Mesenchymal stem cell (in vitro differentiated cells and primary cell): ENCODE data around the gene NXPH4.

Experiments
- DNase-seq: peaks from one replicate; pipeline ENCODE4 v3.0.0-alpha.2; 2013
- H2AFZ ChIP-seq: one replicate; pipeline ENCODE4 v1.6.1; 2013; ENCODE audit warnings: low read depth, mild to moderate bottlenecking, control low read depth, inconsistent platforms, low read length, moderate library complexity
- H2AK5ac ChIP-seq: 2 replicates; pipeline ENCODE4 v1.6.1; 2013; ENCODE audit warnings: low read length, moderate library complexity, mild to moderate bottlenecking, inconsistent platforms; ENCODE audit not compliant: severe bottlenecking
- H2BK120ac ChIP-seq: one replicate; pipeline ENCODE4 v1.6.1; 2013; ENCODE audit warnings: low read depth, mild to moderate bottlenecking, inconsistent platforms, low read length, moderate library complexity
- H2BK12ac ChIP-seq, 2 experiments: one replicate each; pipeline ENCODE4 v1.6.1; 2013; ENCODE audit warnings: inconsistent platforms in 2 of 2, low read length in 2 of 2, mild to moderate bottlenecking in 2 of 2, moderate library complexity in 2 of 2, control low read depth in 1 of 2
- H2BK15ac ChIP-seq: one replicate; pipeline ENCODE4 v1.6.1; 2013; ENCODE audit warnings: mild to moderate bottlenecking, low read depth, inconsistent platforms; ENCODE audit not compliant: poor library complexity, severe bottlenecking
- H2BK5ac ChIP-seq: 2 replicates; pipeline ENCODE4 v1.6.1; 2013; ENCODE audit warnings: low read depth, mild to moderate bottlenecking, low read length, control low read depth, inconsistent platforms; ENCODE audit not compliant: poor library complexity, severe bottlenecking
- H3K14ac ChIP-seq, 2 experiments: one replicate each; pipeline ENCODE4 v1.6.1; 2013; ENCODE audit warnings: inconsistent platforms in 2 of 2, low read length in 2 of 2, control low read depth in 1 of 2, mild to moderate bottlenecking in 1 of 2, moderate library complexity in 1 of 2
- H3K18ac ChIP-seq, 2 experiments: one replicate each; pipeline ENCODE4 v1.6.1; 2013; ENCODE audit warnings: inconsistent platforms in 2 of 2, low read length in 2 of 2, control low read depth in 1 of 2, low read depth in 1 of 2, mild to moderate bottlenecking in 1 of 2
- H3K23ac ChIP-seq, 2 experiments: one replicate each; pipeline ENCODE4 v1.6.1; 2013; ENCODE audit warnings: inconsistent platforms in 2 of 2, low read length in 2 of 2, mild to moderate bottlenecking in 2 of 2, moderate library complexity in 2 of 2, control low read depth in 1 of 2
- H3K27ac ChIP-seq: 2 replicates; pipeline ENCODE4 v1.5.1; 2013; ENCODE audit warnings: mild to moderate bottlenecking, moderate library complexity, low read length, control low read depth, inconsistent platforms; ENCODE audit not compliant: poor library complexity, severe bottlenecking
- H3K27me3 ChIP-seq, 2 experiments: 2 replicates each; pipeline versions ENCODE4 v1.6.1 to v1.7.0; 2013; ENCODE audit warnings: low read length in 2 of 2, mild to moderate bottlenecking in 2 of 2, moderate library complexity in 2 of 2, control low read depth in 1 of 2, inconsistent platforms in 1 of 2; ENCODE audit not compliant: control insufficient read depth in 1 of 2, insufficient read depth in 1 of 2
- H3K36me3 ChIP-seq, 2 experiments: 2 replicates each; pipeline versions ENCODE4 v1.6.1 to v1.7.0; 2013; ENCODE audit warnings: low read length in 2 of 2, control low read depth in 1 of 2, inconsistent platforms in 1 of 2, low read depth in 1 of 2, mild to moderate bottlenecking in 1 of 2; ENCODE audit not compliant: insufficient read depth in 2 of 2, control insufficient read depth in 1 of 2
- H3K4ac ChIP-seq, 2 experiments: one replicate each; pipeline ENCODE4 v1.6.1; 2013; ENCODE audit warnings: inconsistent platforms in 2 of 2, low read length in 2 of 2, mild to moderate bottlenecking in 2 of 2, moderate library complexity in 2 of 2, control low read depth in 1 of 2, low read depth in 1 of 2
- H3K4me1 ChIP-seq: 2 replicates; pipeline ENCODE4 v1.6.1; 2013; ENCODE audit warnings: low read depth, low read length, control low read depth; ENCODE audit not compliant: control insufficient read depth, insufficient read depth
- H3K4me2 ChIP-seq: 2 replicates; pipeline ENCODE4 v1.6.1; 2013; ENCODE audit warnings: low read length, mild to moderate bottlenecking, inconsistent platforms; ENCODE audit not compliant: poor library complexity, severe bottlenecking
- H3K4me3 ChIP-seq, 2 experiments: 2 replicates each; pipeline versions ENCODE4 v1.5.1 to v1.7.0; 2013; ENCODE audit warnings: low read length in 2 of 2, mild to moderate bottlenecking in 2 of 2, control low read depth in 1 of 2, low read depth in 1 of 2; ENCODE audit not compliant: insufficient read depth in 1 of 2
- H3K79me1 ChIP-seq: replicated peaks from 2 replicates; pipeline ENCODE4 v1.6.1; 2013; ENCODE audit warnings: mild to moderate bottlenecking, control low read depth, low read length, inconsistent platforms; ENCODE audit not compliant: poor library complexity, severe bottlenecking
- H3K9ac ChIP-seq: 2 replicates; pipeline ENCODE4 v1.7.0; 2013; ENCODE audit warnings: mild to moderate bottlenecking, low read length, moderate library complexity
- H3K9me3 ChIP-seq: 2 replicates; pipeline ENCODE4 v1.7.0; 2013; ENCODE audit warnings: mild to moderate bottlenecking, low read length; ENCODE audit not compliant: control insufficient read depth
- H4K8ac ChIP-seq: one replicate; pipeline ENCODE4 v1.6.1; 2013; ENCODE audit warnings: inconsistent platforms, mild to moderate bottlenecking, low read length, moderate library complexity
- H4K91ac ChIP-seq: one replicate; pipeline ENCODE4 v1.6.1; 2013; ENCODE audit warnings: mild to moderate bottlenecking, low read length, inconsistent platforms
- WGBS: methylation state at CpG from one replicate; pipeline ENCODE4 v1.1.7; 2013; ENCODE audit warnings: mixed read lengths; 5-methylcytosine and 5-hydroxymethylcytosine counted together

NXPH4 gene

DNA sequence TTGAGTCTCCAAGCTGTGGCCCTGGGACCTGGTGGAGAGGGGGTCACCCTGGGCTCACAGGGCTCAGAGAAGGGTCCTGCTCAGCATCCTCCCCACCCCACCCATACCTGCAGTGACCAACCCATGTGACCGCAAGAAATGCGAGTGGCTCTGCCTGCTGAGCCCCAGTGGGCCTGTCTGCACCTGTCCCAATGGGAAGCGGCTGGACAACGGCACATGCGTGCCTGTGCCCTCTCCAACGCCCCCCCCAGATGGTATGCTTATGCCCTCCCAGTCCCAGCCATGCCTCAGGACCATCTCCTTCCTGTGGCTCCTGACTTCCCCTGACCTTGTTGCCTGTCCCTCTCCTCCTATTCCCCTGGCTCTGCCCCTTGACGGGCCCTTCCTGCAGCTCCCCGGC, 6.7 kb upstream of the NXPH4 start:
- H3K4ac ChIP-seq: no peak overlapping the region
- peaks cover 85 to 88% of the 10 kb centered on the region in 2 experiments for H3K36me3 ChIP-seq
- 94% methylated on average over 8 of the region's 8 CpGs for WGBS
- H3K18ac ChIP-seq: no peak overlapping the region
- H3K4me2 ChIP-seq: no peak overlapping the region
- no peak overlapping the region for H3K23ac ChIP-seq
- H3K14ac ChIP-seq: no peak overlapping the region
- no peak overlapping the region for H4K91ac ChIP-seq
- no peak overlapping the region for H2BK120ac ChIP-seq
- H3K79me1 ChIP-seq: no peaks in the 10 kb centered on the region
- no peak overlapping the region for H2BK5ac ChIP-seq
- no peak overlapping the region for H2BK12ac ChIP-seq
- no peak overlapping the region for H2AK5ac ChIP-seq
- H2BK15ac ChIP-seq: no peak overlapping the region
- no peak overlapping the region for H3K27ac ChIP-seq
- no peak overlapping the region for H3K4me3 ChIP-seq
- no peak for DNase-seq
- H3K27me3 ChIP-seq: peaks cover 0 to 5% of the 10 kb centered on the region in 2 experiments
- no peak overlapping the region for H2AFZ ChIP-seq
- H3K9me3 ChIP-seq: no peaks in the 10 kb centered on the region
- no peak overlapping the region for H3K9ac ChIP-seq
- no peak overlapping the region for H4K8ac ChIP-seq
- H3K4me1 ChIP-seq: peaks cover 16% of the 10 kb centered on the region

DNA sequence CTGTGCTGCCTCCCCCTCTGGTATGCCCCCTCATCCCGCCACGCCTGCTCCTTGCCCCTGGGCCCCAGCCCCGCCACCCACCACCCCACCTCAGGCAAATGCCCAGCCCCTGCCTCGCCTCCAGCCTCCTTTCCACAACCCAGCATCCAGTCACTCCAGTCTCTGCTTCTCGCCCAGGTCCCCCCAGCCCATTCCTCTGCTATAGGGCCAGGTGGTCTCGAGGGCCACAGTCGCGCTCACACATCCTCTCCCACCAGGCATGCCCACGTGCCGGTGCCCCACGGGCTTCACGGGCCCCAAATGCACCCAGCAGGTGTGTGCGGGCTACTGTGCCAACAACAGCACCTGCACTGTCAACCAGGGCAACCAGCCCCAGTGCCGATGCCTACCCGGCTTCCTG, 6.1 kb upstream of the NXPH4 start:
- Histone ChIP-seq H3K9me3 (no peaks in the 10 kb centered on the region), H4K8ac (no peak overlapping the region), H3K23ac (no peak overlapping the region), H3K27me3 (peaks cover 0 to 10% of the 10 kb centered on the region in 2 experiments), H2BK120ac (no peak overlapping the region), H2BK15ac (no peak overlapping the region), H3K4ac (no peak overlapping the region), H2AK5ac (no peak overlapping the region), H3K14ac (no peak overlapping the region), H2BK5ac (no peak overlapping the region), H2AFZ (no peak overlapping the region), H3K27ac (no peak overlapping the region), H3K4me1 (peaks cover 16% of the 10 kb centered on the region), H3K79me1 (no peaks in the 10 kb centered on the region), H3K18ac (no peak overlapping the region), H3K9ac (no peak overlapping the region), H3K36me3 (peaks cover 79 to 82% of the 10 kb centered on the region in 2 experiments), H3K4me2 (no peak overlapping the region), H2BK12ac (no peak overlapping the region), H3K4me3 (no peak overlapping the region), H4K91ac (no peak overlapping the region)
- DNase-seq: no peak
- 97% methylated on average over 15 of the region's 15 CpGs for WGBS

DNA sequence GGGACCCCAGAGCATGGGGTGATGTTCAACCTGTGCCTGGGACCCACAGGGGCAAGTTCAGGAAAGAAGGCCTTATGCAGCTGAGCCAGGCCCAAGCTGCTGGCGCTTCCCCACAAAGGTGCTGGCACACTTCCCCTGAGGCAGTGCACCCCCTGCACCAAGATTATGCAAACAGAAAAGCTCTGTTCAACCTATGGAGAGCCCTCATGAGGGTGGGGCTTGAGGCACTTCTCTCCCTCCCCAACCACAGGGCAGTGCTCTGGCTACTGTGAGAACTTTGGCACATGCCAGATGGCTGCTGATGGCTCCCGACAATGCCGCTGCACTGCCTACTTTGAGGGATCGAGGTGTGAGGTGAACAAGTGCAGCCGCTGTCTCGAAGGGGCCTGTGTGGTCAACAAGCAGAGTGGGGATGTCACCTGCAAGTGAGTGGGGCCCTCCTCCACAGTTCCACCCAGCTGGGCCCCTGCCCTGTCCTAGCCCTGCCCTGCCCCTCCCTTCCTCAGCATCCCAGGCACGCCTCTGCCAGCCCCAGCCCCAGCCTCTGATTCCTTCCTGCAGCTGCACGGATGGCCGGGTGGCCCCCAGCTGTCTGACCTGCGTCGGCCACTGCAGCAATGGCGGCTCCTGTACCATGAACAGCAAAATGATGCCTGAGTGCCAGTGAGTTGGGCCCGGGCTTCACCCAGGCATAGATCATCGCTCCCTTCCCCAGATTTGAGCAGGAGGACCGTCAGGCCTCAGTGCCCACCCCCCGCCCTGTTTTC, 5.5 kb upstream of the NXPH4 start:
- no peak overlapping the region for H3K4me2 ChIP-seq
- peaks cover 23% of the 10 kb centered on the region for H3K4me1 ChIP-seq
- no peak overlapping the region for H3K4ac ChIP-seq
- no peak overlapping the region for H2AK5ac ChIP-seq
- H2BK5ac ChIP-seq: no peak overlapping the region
- H3K14ac ChIP-seq: no peak overlapping the region
- peaks cover 0 to 17% of the 10 kb centered on the region in 2 experiments for H3K27me3 ChIP-seq
- H3K9me3 ChIP-seq: no peaks in the 10 kb centered on the region
- H3K79me1 ChIP-seq: no peaks in the 10 kb centered on the region
- no peak overlapping the region for H3K27ac ChIP-seq
- H3K18ac ChIP-seq: no peak overlapping the region
- 92% methylated on average over 16 of the region's 16 CpGs for WGBS
- H2AFZ ChIP-seq: no peak overlapping the region
- H2BK12ac ChIP-seq: no peak overlapping the region
- DNase-seq: no peak
- H3K9ac ChIP-seq: no peak overlapping the region
- no peak overlapping the region for H3K23ac ChIP-seq
- H2BK120ac ChIP-seq: no peak overlapping the region
- no peak overlapping the region for H2BK15ac ChIP-seq
- H4K8ac ChIP-seq: no peak overlapping the region
- H4K91ac ChIP-seq: no peak overlapping the region
- peaks cover 73 to 76% of the 10 kb centered on the region in 2 experiments for H3K36me3 ChIP-seq
- H3K4me3 ChIP-seq: no peak overlapping the region

DNA sequence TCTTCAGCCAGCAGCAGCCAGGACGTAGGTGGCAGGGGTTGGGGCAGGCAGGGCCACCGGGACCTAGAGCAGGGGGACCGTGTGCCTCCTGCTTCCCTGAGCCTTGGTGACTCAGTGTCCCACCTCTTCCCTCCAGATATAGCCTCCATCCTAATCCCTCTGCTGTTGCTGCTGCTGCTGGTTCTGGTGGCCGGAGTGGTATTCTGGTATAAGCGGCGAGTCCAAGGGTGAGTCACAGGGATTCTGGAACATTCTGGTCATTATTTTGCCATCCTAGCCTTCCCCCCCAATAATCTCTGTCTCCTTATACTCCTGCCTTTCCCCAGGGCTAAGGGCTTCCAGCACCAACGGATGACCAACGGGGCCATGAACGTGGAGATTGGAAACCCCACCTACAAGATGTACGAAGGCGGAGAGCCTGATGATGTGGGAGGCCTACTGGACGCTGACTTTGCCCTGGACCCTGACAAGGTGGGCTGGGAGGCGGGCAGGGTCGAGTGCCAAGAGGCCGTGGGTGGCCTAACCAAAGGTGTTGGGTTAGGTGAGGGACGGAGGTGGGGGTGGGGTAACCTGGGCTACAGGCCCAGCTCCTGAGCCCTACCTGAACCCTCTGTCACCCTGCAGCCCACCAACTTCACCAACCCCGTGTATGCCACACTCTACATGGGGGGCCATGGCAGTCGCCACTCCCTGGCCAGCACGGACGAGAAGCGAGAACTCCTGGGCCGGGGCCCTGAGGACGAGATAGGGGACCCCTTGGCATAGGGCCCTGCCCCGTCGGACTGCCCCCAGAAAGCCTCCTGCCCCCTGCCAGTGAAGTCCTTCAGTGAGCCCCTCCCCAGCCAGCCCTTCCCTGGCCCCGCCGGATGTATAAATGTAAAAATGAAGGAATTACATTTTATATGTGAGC, 4.5 kb upstream of the NXPH4 start:
- Histone ChIP-seq H2BK15ac (no peak overlapping the region), H3K9me3 (no peaks in the 10 kb centered on the region), H3K9ac (no peak overlapping the region), H3K14ac (no peak overlapping the region), H2BK120ac (no peak overlapping the region), H3K4me2 (no peak overlapping the region), H2BK12ac (no peak overlapping the region), H3K23ac (no peak overlapping the region), H4K8ac (no peak overlapping the region), H3K4me3 (no peak overlapping the region), H3K27me3 (peaks cover 0 to 20% of the 10 kb centered on the region in 2 experiments), H4K91ac (no peak overlapping the region), H3K79me1 (no peaks in the 10 kb centered on the region), H2BK5ac (no peak overlapping the region), H2AFZ (no peak overlapping the region), H2AK5ac (no peak overlapping the region), H3K27ac (no peak overlapping the region), H3K36me3 (peaks cover 66 to 69% of the 10 kb centered on the region in 2 experiments), H3K4me1 (peaks cover 31% of the 10 kb centered on the region), H3K4ac (no peak overlapping the region), H3K18ac (no peak overlapping the region)
- no peak for DNase-seq
- whole genome bisulfite sequencing: 93% methylated on average over 27 of the region's 27 CpGs
